ENCODE results near the gene WWP2.

Gene WWP2

GRCh38 chr16:69893106-69893505 lies 131.0 kb downstream of the WWP2 start:
- DNase-seq: no peak

- no peak for DNase-seq
Observed at GRCh38 chr16:69894676-69895075, 132.5 kb downstream of the WWP2 start.

GRCh38 chr16:69903865-69904415 lies 141.8 kb downstream of the WWP2 start:
- DNase-seq: no peak

GRCh38 chr16:69904495-69905170 lies 142.5 kb downstream of the WWP2 start:
- no peak for DNase-seq

GRCh38 chr16:69905171-69905555 lies 143.0 kb downstream of the WWP2 start:
- no peak for DNase-seq

- no peak for DNase-seq
Observed at GRCh38 chr16:69906838-69907401, 144.8 kb downstream of the WWP2 start.

GRCh38 chr16:69909043-69909442 lies 146.9 kb downstream of the WWP2 start:
- DNase-seq: no peak

- no peak for DNase-seq
Observed at GRCh38 chr16:69909760-69910159, 147.6 kb downstream of the WWP2 start.

GRCh38 chr16:69910964-69911363 lies 148.8 kb downstream of the WWP2 start:
- DNase-seq: no peak

GRCh38 chr16:69916462-69916861 lies 154.3 kb downstream of the WWP2 start:
- DNase-seq: no peak

GRCh38 chr16:69917311-69917710 lies 155.2 kb downstream of the WWP2 start:
- DNase-seq: no peak

GRCh38 chr16:69917739-69918138 lies 155.6 kb downstream of the WWP2 start:
- no peak for DNase-seq

- no peak for DNase-seq
Observed at GRCh38 chr16:69918241-69918640, 156.1 kb downstream of the WWP2 start.

- DNase-seq: no peak
Observed at GRCh38 chr16:69921127-69921526, 159.0 kb downstream of the WWP2 start.

GRCh38 chr16:69922200-69922599 lies 160.1 kb downstream of the WWP2 start:
- DNase-seq: no peak

- no peak for DNase-seq
Observed at GRCh38 chr16:69924041-69924775, 162.1 kb downstream of the WWP2 start.

- no peak for DNase-seq
Observed at GRCh38 chr16:69924777-69925191, 162.7 kb downstream of the WWP2 start.

GRCh38 chr16:69925311-69925710 lies 163.2 kb downstream of the WWP2 start:
- DNase-seq: no peak

GRCh38 chr16:69926241-69926640 lies 164.1 kb downstream of the WWP2 start:
- DNase-seq: no peak

- DNase-seq: no peak
Observed at GRCh38 chr16:69927056-69927757, 165.1 kb downstream of the WWP2 start.

GRCh38 chr16:69928856-69929400 lies 166.8 kb downstream of the WWP2 start:
- DNase-seq: no peak

GRCh38 chr16:69929480-69929879 lies 167.3 kb downstream of the WWP2 start:
- no peak for DNase-seq
